Measurements from ENCODE around the gene XPO5.

The XPO5 gene

GRCh38 chr6:43496370-43497128 lies 79.3 kb downstream of the XPO5 start:
- DNase-seq, result no peak

GRCh38 chr6:43495409-43495941 lies 80.4 kb downstream of the XPO5 start:
- peak in 2 of 5 experiments; percentile 17 to 64 for DNase-seq

GRCh38 chr6:43494766-43495165 lies 81.1 kb downstream of the XPO5 start:
- no peak for DNase-seq

GRCh38 chr6:43494321-43494720 lies 81.5 kb downstream of the XPO5 start:
- no peak for DNase-seq

- DNase-seq, result no peak
Measured at GRCh38 chr6:43493833-43494232, 82.0 kb downstream of the XPO5 start.

GRCh38 chr6:43493230-43493629 lies 82.6 kb downstream of the XPO5 start:
- no peak for DNase-seq

- DNase-seq, result no peak
Measured at GRCh38 chr6:43492673-43493072, 83.2 kb downstream of the XPO5 start.

GRCh38 chr6:43491750-43492661 lies 83.8 kb downstream of the XPO5 start:
- DNase-seq, result no peak

- DNase-seq, result no peak
Measured at GRCh38 chr6:43490523-43490939, 85.3 kb downstream of the XPO5 start.

GRCh38 chr6:43489277-43490072 lies 86.4 kb downstream of the XPO5 start:
- DNase-seq, result no peak

GRCh38 chr6:43488667-43489276 lies 87.1 kb downstream of the XPO5 start:
- DNase-seq, result no peak

GRCh38 chr6:43481591-43482236 lies 94.1 kb downstream of the XPO5 start:
- no peak for DNase-seq

- DNase-seq, result no peak
Measured at GRCh38 chr6:43481075-43481474, 94.8 kb downstream of the XPO5 start.

- peak in 1 of 5 experiments; percentile 19 for DNase-seq
Measured at GRCh38 chr6:43478008-43478372, 97.8 kb downstream of the XPO5 start.

- peak; percentile 90 to 98 (median 94) for DNase-seq
Measured at GRCh38 chr6:43477235-43478007, 98.4 kb downstream of the XPO5 start, which contains the start of gene TJAP1. TJAP1 (plus strand) TSS chr6:43477570; CDS start chr6:43499002, 21,432 bp downstream.

- DNase-seq, result peak in 1 of 5 experiments; percentile 36
Measured at GRCh38 chr6:43476746-43477145, 99.1 kb downstream of the XPO5 start.

GRCh38 chr6:43475516-43475915 lies 100.3 kb downstream of the XPO5 start:
- no peak for DNase-seq

- DNase-seq, result no peak
Measured at GRCh38 chr6:43472515-43472914, 103.3 kb downstream of the XPO5 start.
